ENCODE data around the gene TOX3. TPM values are rescaled to one million over a fixed set of nuclear protein-coding genes. Genes with fewer than 3 reads are reported as not detected.

The TOX3 gene
- total and polyA plus RNA-seq, 7 experiments from 2014 or later, result not detected

GRCh38 chr16:52437277-52437670, 109.7 kb downstream of the TOX3 start:
- ATAC-seq (no peak), DNase-seq (no peak)
- CTCF ChIA-PET, result interaction anchor here (0.6 kb wide), 1 partner anchor 527 kb away, joined by 3 read pairs; no protein-coding TSS in a partner anchor
- H3K27ac ChIP-seq (ENCODE audit: low read depth, low read length), result no peak overlapping the region
- H3K4me3 ChIP-seq (ENCODE audit: low read length), result no peak overlapping the region
- no peaks in the 10 kb centered on the region for H3K4me1 Mint-ChIP-seq
- intact Hi-C loops (cut with micrococcal nuclease), result no loop called here
- no peaks in the 10 kb centered on the region for H3K27me3 ChIP-seq (ENCODE audit: control insufficient read depth in 2 of 2, insufficient read depth in 2 of 2, low read length in 2 of 2)
- H3K4me3 Mint-ChIP-seq, result no peak overlapping the region
- H3K27ac Mint-ChIP-seq, result no peak overlapping the region
- H3K9me3 ChIP-seq (ENCODE audit: control insufficient read depth in 2 of 3, low read length in 3 of 3), result no peaks in the 10 kb centered on the region
- POLR2A ChIA-PET, result no interaction called here
- no peaks in the 10 kb centered on the region for H3K36me3 Mint-ChIP-seq
- no peaks in the 10 kb centered on the region for H3K27me3 Mint-ChIP-seq
- H3K4me1 ChIP-seq (ENCODE audit: control insufficient read depth in 2 of 2, insufficient read depth in 2 of 2, low read length in 2 of 2), result no peaks in the 10 kb centered on the region
- peaks cover 0 to 15% (median 10%) of the 10 kb centered on the region in 11 donors for H3K9me3 Mint-ChIP-seq
- no peaks in the 10 kb centered on the region for H3K36me3 ChIP-seq (ENCODE audit: control insufficient read depth in 2 of 3, insufficient read depth in 3 of 3, low read length in 3 of 3)

- Histone ChIP-seq H3K27ac (ENCODE audit: low read depth, low read length) (no peak overlapping the region), H3K4me1 (ENCODE audit: control insufficient read depth in 2 of 2, insufficient read depth in 2 of 2, low read length in 2 of 2) (no peaks in the 10 kb centered on the region), H3K27me3 (ENCODE audit: control insufficient read depth in 2 of 2, insufficient read depth in 2 of 2, low read length in 2 of 2) (no peaks in the 10 kb centered on the region), H3K4me3 (ENCODE audit: low read length) (no peak overlapping the region), H3K9me3 (ENCODE audit: control insufficient read depth in 2 of 3, low read length in 3 of 3) (no peaks in the 10 kb centered on the region), H3K36me3 (ENCODE audit: control insufficient read depth in 2 of 3, insufficient read depth in 3 of 3, low read length in 3 of 3) (no peaks in the 10 kb centered on the region)
- Mint-ChIP-seq H3K27me3 (no peaks in the 10 kb centered on the region), H3K36me3 (no peaks in the 10 kb centered on the region), H3K9me3 (peaks cover 0 to 15% (median 8%) of the 10 kb centered on the region in 11 donors), H3K4me3 (no peak overlapping the region), H3K4me1 (no peaks in the 10 kb centered on the region), H3K27ac (no peak overlapping the region)
- ATAC-seq, result no peak
- CTCF ChIA-PET, result interaction anchor here (0.6 kb wide), 1 partner anchor 528 kb away, joined by 3 read pairs; no protein-coding TSS in a partner anchor
- POLR2A ChIA-PET, result no interaction called here
- no peak for DNase-seq
- intact Hi-C loops (cut with micrococcal nuclease), result no loop called here
Measured at GRCh38 chr16:52436339-52437276, 110.3 kb downstream of the TOX3 start.

GRCh38 chr16:52434224-52434623, 112.7 kb downstream of the TOX3 start:
- H3K9me3 Mint-ChIP-seq, result peaks cover 0 to 6% (median 2%) of the 10 kb centered on the region in 11 donors
- intact Hi-C loops (cut with micrococcal nuclease), result no loop called here
- no peak overlapping the region for H3K27ac Mint-ChIP-seq
- no peak overlapping the region for H3K27ac ChIP-seq (ENCODE audit: low read depth, low read length)
- H3K4me3 ChIP-seq (ENCODE audit: low read length), result no peak overlapping the region
- H3K4me1 Mint-ChIP-seq, result no peaks in the 10 kb centered on the region
- POLR2A ChIA-PET, result no interaction called here
- no peaks in the 10 kb centered on the region for H3K9me3 ChIP-seq (ENCODE audit: control insufficient read depth in 2 of 3, low read length in 3 of 3)
- no peaks in the 10 kb centered on the region for H3K27me3 ChIP-seq (ENCODE audit: control insufficient read depth in 2 of 2, insufficient read depth in 2 of 2, low read length in 2 of 2)
- H3K36me3 ChIP-seq (ENCODE audit: control insufficient read depth in 2 of 3, insufficient read depth in 3 of 3, low read length in 3 of 3), result no peaks in the 10 kb centered on the region
- ATAC-seq, result no peak
- no peaks in the 10 kb centered on the region for H3K4me1 ChIP-seq (ENCODE audit: control insufficient read depth in 2 of 2, insufficient read depth in 2 of 2, low read length in 2 of 2)
- no peak overlapping the region for H3K4me3 Mint-ChIP-seq
- no peaks in the 10 kb centered on the region for H3K36me3 Mint-ChIP-seq
- no peak for DNase-seq
- H3K27me3 Mint-ChIP-seq, result no peaks in the 10 kb centered on the region
- CTCF ChIA-PET, result no interaction called here

- ATAC-seq (no peak), DNase-seq (no peak)
- H3K9me3 ChIP-seq (ENCODE audit: control insufficient read depth in 2 of 3, low read length in 3 of 3), result no peaks in the 10 kb centered on the region
- no peaks in the 10 kb centered on the region for H3K36me3 ChIP-seq (ENCODE audit: control insufficient read depth in 2 of 3, insufficient read depth in 3 of 3, low read length in 3 of 3)
- ChIA-PET POLR2A (no interaction called here), CTCF (no interaction called here)
- H3K27ac ChIP-seq (ENCODE audit: low read depth, low read length), result no peak overlapping the region
- Mint-ChIP-seq H3K27ac (no peak overlapping the region), H3K36me3 (no peaks in the 10 kb centered on the region), H3K27me3 (no peaks in the 10 kb centered on the region), H3K9me3 (peaks cover 0 to 6% (median 0%) of the 10 kb centered on the region in 11 donors), H3K4me3 (no peak overlapping the region), H3K4me1 (no peaks in the 10 kb centered on the region)
- H3K27me3 ChIP-seq (ENCODE audit: control insufficient read depth in 2 of 2, insufficient read depth in 2 of 2, low read length in 2 of 2), result no peaks in the 10 kb centered on the region
- no peaks in the 10 kb centered on the region for H3K4me1 ChIP-seq (ENCODE audit: control insufficient read depth in 2 of 2, insufficient read depth in 2 of 2, low read length in 2 of 2)
- no peak overlapping the region for H3K4me3 ChIP-seq (ENCODE audit: low read length)
- intact Hi-C loops (cut with micrococcal nuclease), result no loop called here
Measured at GRCh38 chr16:52433643-52434042, 113.3 kb downstream of the TOX3 start.

- Histone ChIP-seq H3K27ac (ENCODE audit: low read depth, low read length) (no peak overlapping the region), H3K27me3 (ENCODE audit: control insufficient read depth in 2 of 2, insufficient read depth in 2 of 2, low read length in 2 of 2) (no peaks in the 10 kb centered on the region), H3K4me3 (ENCODE audit: low read length) (no peak overlapping the region), H3K36me3 (ENCODE audit: control insufficient read depth in 2 of 3, insufficient read depth in 3 of 3, low read length in 3 of 3) (no peaks in the 10 kb centered on the region), H3K4me1 (ENCODE audit: control insufficient read depth in 2 of 2, insufficient read depth in 2 of 2, low read length in 2 of 2) (no peaks in the 10 kb centered on the region), H3K9me3 (ENCODE audit: control insufficient read depth in 2 of 3, low read length in 3 of 3) (no peaks in the 10 kb centered on the region)
- H3K27me3 Mint-ChIP-seq, result peaks cover 0 to 10% (median 0%) of the 10 kb centered on the region in 5 donors
- ChIA-PET POLR2A (no interaction called here), CTCF (no interaction called here)
- DNase-seq, result no peak
- no peaks in the 10 kb centered on the region for H3K36me3 Mint-ChIP-seq
- H3K4me1 Mint-ChIP-seq, result no peaks in the 10 kb centered on the region
- no peak overlapping the region for H3K27ac Mint-ChIP-seq
- peaks cover 0 to 17% (median 3%) of the 10 kb centered on the region in 11 donors for H3K9me3 Mint-ChIP-seq
- no peak for ATAC-seq
- intact Hi-C loops (cut with micrococcal nuclease), result no loop called here
- H3K4me3 Mint-ChIP-seq, result no peak overlapping the region
Measured at GRCh38 chr16:52424591-52424990, 122.4 kb downstream of the TOX3 start.

GRCh38 chr16:52422307-52422706, 124.6 kb downstream of the TOX3 start:
- Mint-ChIP-seq H3K4me3 (no peak overlapping the region), H3K27me3 (peaks cover 0 to 10% (median 0%) of the 10 kb centered on the region in 5 donors), H3K9me3 (peaks cover 0 to 24% (median 6%) of the 10 kb centered on the region in 11 donors), H3K27ac (no peak overlapping the region), H3K36me3 (no peaks in the 10 kb centered on the region), H3K4me1 (no peaks in the 10 kb centered on the region)
- Histone ChIP-seq H3K4me1 (ENCODE audit: control insufficient read depth in 2 of 2, insufficient read depth in 2 of 2, low read length in 2 of 2) (no peaks in the 10 kb centered on the region), H3K27me3 (ENCODE audit: control insufficient read depth in 2 of 2, insufficient read depth in 2 of 2, low read length in 2 of 2) (no peaks in the 10 kb centered on the region), H3K36me3 (ENCODE audit: control insufficient read depth in 2 of 3, insufficient read depth in 3 of 3, low read length in 3 of 3) (no peaks in the 10 kb centered on the region), H3K9me3 (ENCODE audit: control insufficient read depth in 2 of 3, low read length in 3 of 3) (no peaks in the 10 kb centered on the region), H3K4me3 (ENCODE audit: low read length) (no peak overlapping the region), H3K27ac (ENCODE audit: low read depth, low read length) (no peak overlapping the region)
- ChIA-PET POLR2A (no interaction called here), CTCF (no interaction called here)
- intact Hi-C loops (cut with micrococcal nuclease), result no loop called here
- ATAC-seq, result no peak
- DNase-seq, result no peak

- H3K27me3 ChIP-seq (ENCODE audit: control insufficient read depth in 2 of 2, insufficient read depth in 2 of 2, low read length in 2 of 2), result no peaks in the 10 kb centered on the region
- CTCF ChIA-PET, result no interaction called here
- ATAC-seq (no peak), DNase-seq (no peak)
- Mint-ChIP-seq H3K4me3 (no peak overlapping the region), H3K27me3 (peaks cover 0 to 10% (median 0%) of the 10 kb centered on the region in 5 donors), H3K9me3 (peaks cover 2 to 31% (median 11%) of the 10 kb centered on the region in 11 donors), H3K27ac (no peak overlapping the region), H3K4me1 (no peaks in the 10 kb centered on the region), H3K36me3 (no peaks in the 10 kb centered on the region)
- H3K9me3 ChIP-seq (ENCODE audit: control insufficient read depth in 2 of 3, low read length in 3 of 3), result no peaks in the 10 kb centered on the region
- no peak overlapping the region for H3K4me3 ChIP-seq (ENCODE audit: low read length)
- POLR2A ChIA-PET, result no interaction called here
- intact Hi-C loops (cut with micrococcal nuclease), result no loop called here
- no peaks in the 10 kb centered on the region for H3K36me3 ChIP-seq (ENCODE audit: control insufficient read depth in 2 of 3, insufficient read depth in 3 of 3, low read length in 3 of 3)
- H3K4me1 ChIP-seq (ENCODE audit: control insufficient read depth in 2 of 2, insufficient read depth in 2 of 2, low read length in 2 of 2), result no peaks in the 10 kb centered on the region
- H3K27ac ChIP-seq (ENCODE audit: low read depth, low read length), result no peak overlapping the region
Measured at GRCh38 chr16:52418201-52418600, 128.7 kb downstream of the TOX3 start.
